Osteocyte (in vitro differentiated cells): ENCODE results near the gene C1QTNF1. TPM values are rescaled to one million over a fixed set of nuclear protein-coding genes. Genes with fewer than 3 reads are reported as not detected.

ENCODE experiments used
- DNase-seq: peaks from one replicate; pipeline ENCODE4 v3.0.0; 2021; ENCODE audit warnings: mixed read lengths; ENCODE audit not compliant: unreplicated experiment; ENCODE audit errors: extremely low spot score
- H3K27ac Mint-ChIP-seq: one replicate; pipeline ENCODE4 v1.8.0; 2021; ENCODE audit warnings: mild to moderate bottlenecking, mixed read lengths; ENCODE audit not compliant: unreplicated experiment
- H3K27me3 Mint-ChIP-seq: one replicate; pipeline ENCODE4 v1.8.0; 2021; ENCODE audit warnings: mixed read lengths; ENCODE audit not compliant: unreplicated experiment
- H3K36me3 Mint-ChIP-seq: one replicate; pipeline ENCODE4 v1.8.0; 2021; ENCODE audit warnings: mixed read lengths; ENCODE audit not compliant: unreplicated experiment
- H3K4me1 Mint-ChIP-seq: one replicate; pipeline ENCODE4 v1.8.0; 2021; ENCODE audit warnings: mixed read lengths; ENCODE audit not compliant: unreplicated experiment
- H3K4me3 Mint-ChIP-seq: one replicate; pipeline ENCODE4 v1.8.0; 2021; ENCODE audit warnings: mild to moderate bottlenecking, moderate library complexity, mixed read lengths; ENCODE audit not compliant: unreplicated experiment
- H3K9me3 Mint-ChIP-seq: one replicate; pipeline ENCODE4 v1.8.0; 2021; ENCODE audit warnings: mixed read lengths; ENCODE audit not compliant: unreplicated experiment
- CTCF ChIP-seq: fragments of 200-600 bp; sonication (generic); IDR thresholded peaks from 2 replicates; pipeline ENCODE4 v1.5.0; 2021; ENCODE audit warnings: antibody characterized with exemption, mild to moderate bottlenecking, moderate library complexity
- long read RNA-seq: library from polyadenylated mRNA; unstranded; transcript quantifications from one replicate; pipeline ENCODE4 v2.0.0, GENCODE V29; 2021
- total RNA-seq: library from RNA; stranded (reverse); gene quantifications from 2 replicates; pipeline ENCODE4 v1.2.1, GENCODE V29; 2021

The C1QTNF1 gene
- total RNA-seq, result 196 and 203 TPM in 2 replicates
- long read RNA-seq, partial matches to known transcripts, result 0 of 1 reads
- long read RNA-seq, other reads (novel, unspliced or antisense), result 1 of 1 reads

GRCh38 chr17:79023886-79024771 lies at the start of gene C1QTNF1:
Gene C1QTNF1 (plus strand): TSS chr17:79024169. CDS start chr17:79043969, 19,800 bp downstream.
- Mint-ChIP-seq H3K4me1 (peaks cover 76% of the 10 kb centered on the region), H3K4me3 (peak within 1 kb of the TSS; percentile 92), H3K27ac (peak within 1 kb of the TSS; percentile 63), H3K27me3 (peaks cover 2% of the 10 kb centered on the region), H3K9me3 (no peaks in the 10 kb centered on the region), H3K36me3 (peaks cover 9% of the 10 kb centered on the region)
- TF ChIP-seq CTCF, result peak; percentile 45
- DNase-seq, result no peak

- Mint-ChIP-seq H3K27ac (peak overlapping the region; percentile 91), H3K36me3 (peaks cover 14% of the 10 kb centered on the region), H3K9me3 (no peaks in the 10 kb centered on the region), H3K27me3 (no peaks in the 10 kb centered on the region), H3K4me3 (peak overlapping the region; percentile 57), H3K4me1 (peaks cover 66% of the 10 kb centered on the region)
- no peak for TF ChIP-seq CTCF
- DNase-seq, result no peak
These were observed 49.1 kb upstream of the C1QTNF1 start for GRCh38 chr17:78974635-78975591.

- Mint-ChIP-seq H3K9me3 (no peaks in the 10 kb centered on the region), H3K36me3 (peaks cover 5% of the 10 kb centered on the region), H3K27ac (peak overlapping the region; percentile 71), H3K27me3 (no peaks in the 10 kb centered on the region), H3K4me1 (peaks cover 60% of the 10 kb centered on the region), H3K4me3 (peak overlapping the region; percentile 47)
- TF ChIP-seq CTCF, result no peak
- DNase-seq, result no peak
These were observed 46.9 kb upstream of the C1QTNF1 start for GRCh38 chr17:78976907-78977680.

- no peak for TF ChIP-seq CTCF
- no peak for DNase-seq
- Mint-ChIP-seq H3K27ac (peak overlapping the region; percentile 71), H3K36me3 (peaks cover 5% of the 10 kb centered on the region), H3K4me3 (peak overlapping the region; percentile 47), H3K27me3 (no peaks in the 10 kb centered on the region), H3K9me3 (no peaks in the 10 kb centered on the region), H3K4me1 (peaks cover 55% of the 10 kb centered on the region)
These were observed 46.4 kb upstream of the C1QTNF1 start for GRCh38 chr17:78977681-78977943.
